HepG2 (cell line): ENCODE data around the gene ADGRL3. TPM values are rescaled to one million over a fixed set of nuclear protein-coding genes. Genes with fewer than 3 reads are reported as not detected.

Source experiments
- ATAC-seq: fragments of 200-7000 bp; cut with Tn5 transposase; 3 replicates; pipeline ENCODE4 v1.9.1; 2020; ENCODE audit warnings: mild to moderate bottlenecking, moderate library complexity
- BruUV-seq: library from RNA; stranded (reverse); fragments of 400-500 nt; replicated peaks from 2 replicates; lab custom pipeline; 2021; lab: Mats Ljungman, UMichigan
- CTCF ChIA-PET: fragments of 300-600 bp; formaldehyde crosslinking; extraction: SDS; loops from one replicate; lab custom pipeline; 2021; ENCODE audit warnings: low total read pairs, inconsistent platforms, low intra/inter-chr PET ratio; lab: Yijun Ruan, JAX
- POLR2A ChIA-PET: fragments of 350-600 bp; sonication (Branson Sonifier 250); formaldehyde crosslinking; loops from one replicate; lab custom pipeline; 2020; ENCODE audit warnings: antibody characterized with exemption, inconsistent platforms; lab: Yijun Ruan, JAX
- DNase-seq: peaks from one replicate; pipeline ENCODE4 v3.0.0-alpha.2; 2015; ENCODE audit warnings: low spot score
- FAIRE-seq: peaks from 3 replicates; lab custom pipeline; 2011; peaks lifted over from hg19 to GRCh38; lab: Jason Lieb, UNC
- H2AFZ ChIP-seq: one replicate; pipeline ENCODE4 v1.6.1; 2011; ENCODE audit warnings: low read length, inconsistent platforms
- H3K27ac ChIP-seq: fragments of 300-600 bp; 3 replicates; pipeline ENCODE4 v1.8.0; 2011; ENCODE audit warnings: mixed run types, mild to moderate bottlenecking, mixed read lengths, low read length, inconsistent platforms; ENCODE audit not compliant: insufficient read depth; ENCODE audit errors: extremely low read length
- H3K27me3 ChIP-seq, 2 experiments: fragments of 200-600 bp in 1 of 2; 2 replicates in 1 of 2; 3 replicates in 1 of 2; pipeline versions ENCODE4 v1.6.0 to v1.8.0; 2011; ENCODE audit warnings: low read length in 2 of 2, mild to moderate bottlenecking in 2 of 2, moderate library complexity in 2 of 2, inconsistent platforms in 1 of 2; ENCODE audit not compliant: insufficient read depth in 2 of 2, control insufficient read depth in 1 of 2
- H3K36me3 ChIP-seq, 2 experiments: fragments of 200-600 bp in 1 of 2; replicated peaks in 1 of 2; 2 replicates in 1 of 2; 3 replicates in 1 of 2; pipeline versions ENCODE4 v1.5.1 to v1.8.0; 2011; ENCODE audit warnings: low read length in 2 of 2, inconsistent platforms in 1 of 2; ENCODE audit not compliant: insufficient read depth in 2 of 2, control insufficient read depth in 1 of 2
- H3K4me1 ChIP-seq: 2 replicates; pipeline ENCODE4 v1.5.1; 2012; ENCODE audit warnings: low read length, inconsistent platforms; ENCODE audit not compliant: insufficient read depth
- H3K4me2 ChIP-seq: 2 replicates; pipeline ENCODE4 v1.6.0; 2011; ENCODE audit warnings: low read depth, low read length, inconsistent platforms
- H3K4me3 ChIP-seq, 3 experiments: fragments of 200-600 bp in 1 of 3; sonication (generic), shearing (Covaris generic) in 1 of 3; replicated peaks in 1 of 3; 2 replicates each; pipeline ENCODE4 v1.5.1; 2011 to 2016; ENCODE audit warnings: low read length in 3 of 3, inconsistent platforms in 2 of 3, low read depth in 2 of 3, mild to moderate bottlenecking in 2 of 3, control low read depth in 1 of 3, mixed read lengths in 1 of 3; ENCODE audit not compliant: insufficient read depth in 1 of 3
- H3K79me2 ChIP-seq: one replicate; pipeline ENCODE4 v1.6.1; 2011; ENCODE audit warnings: low read length, inconsistent platforms; ENCODE audit not compliant: insufficient read depth
- H3K9ac ChIP-seq: 2 replicates; pipeline ENCODE4 v1.6.0; 2011; ENCODE audit warnings: mild to moderate bottlenecking, low read depth, low read length, inconsistent platforms; ENCODE audit not compliant: insufficient read depth
- H3K9me3 ChIP-seq: 2 replicates; pipeline ENCODE4 v1.5.1; 2012; ENCODE audit warnings: mild to moderate bottlenecking, low read length
- H4K20me1 ChIP-seq: 2 replicates; pipeline ENCODE4 v1.6.0; 2011; ENCODE audit warnings: inconsistent platforms, mild to moderate bottlenecking, low read length, moderate library complexity; ENCODE audit not compliant: insufficient read depth
- ASH2L ChIP-seq: fragments of 300-600, 200-600 bp; sonication (generic); IDR thresholded peaks from 2 replicates; pipeline ENCODE4 v1.7.0; 2017; ENCODE audit warnings: low read depth, mild to moderate bottlenecking, moderate library complexity, mixed read lengths, low read length; ENCODE audit not compliant: insufficient read length
- ETV5 ChIP-seq: IDR thresholded peaks from 2 replicates; pipeline ENCODE4 v1.6.1; 2018; ENCODE audit warnings: missing biosample characterization, missing genetic modification reagents, inconsistent platforms, borderline replicate concordance
- KDM5A ChIP-seq: fragments of 200-600 bp; sonication (generic); IDR thresholded peaks from 2 replicates; pipeline ENCODE4 v1.7.0; 2018; ENCODE audit warnings: antibody characterized with exemption, mild to moderate bottlenecking, low read length, borderline replicate concordance
- ZNF260 ChIP-seq: sonication (generic); formaldehyde crosslinking; IDR thresholded peaks from 2 replicates; pipeline ENCODE4 v1.4.0; 2020; ENCODE audit warnings: missing genetic modification reagents, low read depth, mild to moderate bottlenecking, borderline replicate concordance
- ZNF296 ChIP-seq: sonication (generic); formaldehyde crosslinking; conservative IDR thresholded peaks from 2 replicates; pipeline ENCODE4 v1.5.0; 2020; ENCODE audit warnings: mild to moderate bottlenecking, missing genetic modification reagents
- ZNF709 ChIP-seq: sonication (generic); formaldehyde crosslinking; IDR thresholded peaks from 2 replicates; pipeline ENCODE4 v1.5.0; 2020; ENCODE audit warnings: mild to moderate bottlenecking, missing genetic modification reagents
- ZNF747 ChIP-seq: sonication (generic); formaldehyde crosslinking; IDR thresholded peaks from 2 replicates; pipeline ENCODE4 v1.8.1; 2023; ENCODE audit warnings: missing genetic modification reagents, mild to moderate bottlenecking, borderline replicate concordance
- WGBS: methylation state at CpG from one replicate; pipeline ENCODE4 v1.1.6; 2017; ENCODE audit warnings: low lambda C conversion rate; 5-methylcytosine and 5-hydroxymethylcytosine counted together
- in situ Hi-C: cut with HindIII; loops from 2 replicates; pipeline ENCODE4 v1.10.0; 2017; ENCODE audit warnings: low pct_unique_long_range_greater_than_20kb; ENCODE audit not compliant: extremely low pct_ligation_motif_present
- intact Hi-C: fragments of 100-400 bp; cut with micrococcal nuclease; formaldehyde crosslinking; loops from one replicate; pipeline ENCODE4 v1.10.0; 2022; ENCODE audit not compliant: unreplicated experiment
- polyA plus RNA-seq, 8 experiments: library from polyadenylated mRNA; depleted of rRNA in 3 of 8; stranded (reverse) in 7 of 8; unstranded in 1 of 8; fragments of >200 nt; fragmentation: Illumina TruSeq in 4 of 8; extraction: Trizol in 4 of 8; gene quantifications; 2 replicates each; pipeline versions ENCODE4 v1.2.1 to v1.2.3, GENCODE V29; 2011 to 2016; ENCODE audit warnings: low read depth in 4 of 8, missing spikeins in 1 of 8, mixed read lengths in 1 of 8; ENCODE audit not compliant: insufficient read depth in 1 of 8
- total RNA-seq, 5 experiments: library from RNA; depleted of rRNA; stranded (reverse); fragments of >200 nt; fragmentation: Illumina TruSeq; extraction: Trizol; gene quantifications; 2 replicates each; pipeline ENCODE4 v1.2.3, GENCODE V29; 2016; ENCODE audit warnings: low read depth in 1 of 5
- TF ChIP-seq, protein P1 (sequence below): IDR thresholded peaks from 2 replicates; pipeline ENCODE4 v1.6.1; 2016; ENCODE audit warnings: missing genetic modification reagents, missing compliant biosample characterization

ADGRL3 gene
- total and polyA plus RNA-seq, 2 of the 13 experiments (the other 11 are each of a cell fraction or from before 2014, with no cell fraction given), result 0.04 to 0.05 TPM

DNA sequence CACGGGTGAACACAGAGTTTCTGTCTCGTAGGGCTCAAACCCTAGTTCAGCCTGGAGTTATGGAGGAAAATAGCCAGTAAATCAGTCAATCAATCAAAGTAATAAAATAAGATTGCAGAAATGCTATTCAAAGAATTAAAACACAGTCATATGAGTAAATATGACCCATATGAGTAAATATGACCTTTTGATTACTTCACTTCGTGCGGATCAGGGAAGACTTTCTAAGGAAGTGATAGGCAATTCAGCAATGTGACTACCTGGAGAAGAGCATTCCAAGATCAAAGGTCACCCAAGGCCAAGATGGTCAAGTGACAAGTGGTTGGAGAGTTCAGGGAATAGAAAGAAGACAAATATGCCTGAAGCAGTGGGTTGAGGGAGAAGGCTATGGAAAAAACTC, 722.6 kb downstream of the ADGRL3 start (continued):
- TF ChIP-seq ZNF296 (CRISPR knock-in tag), result no peak
- TF ChIP-seq ETV5 (CRISPR knock-in tag), result no peak
- TF ChIP-seq KDM5A, result no peak
- TF ChIP-seq, all 625 proteins: peak for 0

DNA sequence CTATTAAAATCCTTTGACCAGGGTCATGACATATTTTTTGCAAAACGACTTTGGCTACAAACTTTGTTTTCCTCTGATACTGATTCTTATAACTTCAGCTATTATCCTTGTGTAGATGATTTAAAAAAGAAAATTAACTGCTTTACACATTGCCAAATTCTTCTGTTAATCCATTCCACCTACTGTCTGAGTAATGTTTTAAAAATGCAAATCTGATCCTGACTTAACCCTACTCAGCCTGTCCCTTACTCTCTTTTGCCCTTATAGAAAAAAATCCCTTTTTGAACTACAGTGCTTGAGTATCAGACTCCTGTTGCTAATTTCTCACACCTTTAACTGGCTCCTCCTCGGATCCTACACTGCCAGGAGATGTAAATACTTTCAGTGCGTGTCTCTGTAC, 723.1 kb downstream of the ADGRL3 start:
- Histone ChIP-seq H3K4me3 (no peak overlapping the region), H3K27me3 (0 out of 5 replicates have a peak, but pooled peaks cover 0 to 3% of the 10 kb centered on the region in 2 experiments), H3K27ac (no peak overlapping the region), H3K9ac (no peak overlapping the region), H3K4me1 (no peaks in the 10 kb centered on the region)
- no peak for ATAC-seq
- ChIA-PET POLR2A (no interaction called here), CTCF (no interaction called here)
- no peak for DNase-seq
- 0% methylated on average over 3 of the region's 3 CpGs for WGBS
- no TSS peak for BruUV-seq
- intact Hi-C loops (no loop called here), in situ Hi-C loops (no loop called here)
- TF ChIP-seq ZNF260 (no peak), ZNF709 (CRISPR knock-in tag) (no peak), ASH2L (no peak), ZNF747 (CRISPR knock-in tag) (no peak)
- TF ChIP-seq, protein P1, sequence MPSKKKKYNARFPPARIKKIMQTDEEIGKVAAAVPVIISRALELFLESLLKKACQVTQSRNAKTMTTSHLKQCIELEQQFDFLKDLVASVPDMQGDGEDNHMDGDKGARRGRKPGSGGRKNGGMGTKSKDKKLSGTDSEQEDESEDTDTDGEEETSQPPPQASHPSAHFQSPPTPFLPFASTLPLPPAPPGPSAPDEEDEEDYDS (CRISPR knock-in tag), result no peak
- TF ChIP-seq, all 625 proteins: peak for 0
- H3K4me2 ChIP-seq, result no peak overlapping the region
- H4K20me1 ChIP-seq, result no peaks in the 10 kb centered on the region
- H3K36me3 ChIP-seq, result no peaks in the 10 kb centered on the region
- no peaks in the 10 kb centered on the region for H3K79me2 ChIP-seq
- FAIRE-seq, result no peak
- no peaks in the 10 kb centered on the region for H3K9me3 ChIP-seq
- H2AFZ ChIP-seq, result no peak overlapping the region
